Fibroblast of skin of scalp (primary cell): ENCODE measurements around the gene PCSK7. TPM values are rescaled to one million over a fixed set of nuclear protein-coding genes. Genes with fewer than 3 reads are reported as not detected.
"Not testable (repeated sequence)": the region's sequence is repeated elsewhere in the genome, so short reads cannot be mapped to it uniquely, and the experiment has no call there.

Experiments
- DNase-seq: peaks from one replicate; pipeline ENCODE4 v3.0.0-alpha.2; 2013
- polyA plus RNA-seq, 2 experiments: library from polyadenylated mRNA; unstranded; fragments of 120-200 nt; gene quantifications; one replicate each; pipeline ENCODE4 v1.2.1, GENCODE V29; 2013; ENCODE audit not compliant: insufficient read length in 2 of 2

Gene PCSK7
- polyA plus RNA-seq (2013, experiment 1 of 2; ENCODE audit: insufficient read length): 58.7 TPM
- 56.2 TPM for polyA plus RNA-seq (2013, experiment 2 of 2; ENCODE audit: insufficient read length)

GRCh38 chr11:117231842-117232091 is at the start of gene PCSK7:
Gene PCSK7, minus strand, starts transcription at chr11:117232073. Its CDS starts 2,229 bp downstream, at chr11:117229844.
- DNase-seq: no peak

GRCh38 chr11:117281159-117281558 is 49.3 kb upstream of the PCSK7 start:
- peak; percentile 98 for DNase-seq

DNA sequence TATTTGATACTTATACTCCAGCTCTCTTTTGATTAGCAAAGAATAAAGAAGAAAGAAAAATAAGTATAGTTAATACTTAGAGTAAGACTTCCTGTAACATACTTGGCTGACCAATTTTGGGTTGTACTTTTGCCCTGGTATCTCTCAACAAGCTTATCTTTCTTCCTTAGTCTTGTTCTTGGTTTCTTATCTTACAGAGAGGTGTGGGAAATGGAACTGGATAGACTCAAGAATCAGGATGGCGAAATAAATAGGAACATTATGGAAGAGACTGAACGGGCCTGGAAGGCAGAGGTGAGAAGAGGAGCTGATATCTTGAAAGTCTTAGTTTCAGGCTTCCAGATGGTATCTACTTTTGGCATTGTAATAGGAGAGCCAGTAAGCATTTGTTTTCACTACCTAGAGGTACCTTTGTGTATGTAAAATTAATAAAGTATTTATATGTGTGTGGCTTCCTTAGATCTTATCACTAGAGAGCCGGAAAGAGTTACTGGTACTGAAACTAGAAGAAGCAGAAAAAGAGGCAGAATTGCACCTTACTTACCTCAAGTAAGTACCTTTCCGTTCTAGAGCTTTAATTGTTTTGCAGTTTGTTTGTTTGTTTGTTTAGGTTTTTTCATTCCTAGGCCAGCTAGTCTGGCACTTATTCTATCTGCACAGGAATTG is 48.0 kb upstream of the PCSK7 start:
- DNase-seq: no peak

- DNase-seq: peak; percentile 27
Observed at GRCh38 chr11:117278347-117278746, 46.5 kb upstream of the PCSK7 start.

- DNase-seq: peak; percentile 94
Observed at GRCh38 chr11:117273550-117274289, 41.8 kb upstream of the PCSK7 start.

GRCh38 chr11:117272175-117272574 is 40.3 kb upstream of the PCSK7 start:
- not testable (repeated sequence) for DNase-seq

- no peak for DNase-seq
Observed at GRCh38 chr11:117271208-117271607, 39.3 kb upstream of the PCSK7 start.

GRCh38 chr11:117269856-117270255 is 38.0 kb upstream of the PCSK7 start:
- no peak for DNase-seq

GRCh38 chr11:117265745-117266144 is 33.9 kb upstream of the PCSK7 start:
- no peak for DNase-seq

DNA sequence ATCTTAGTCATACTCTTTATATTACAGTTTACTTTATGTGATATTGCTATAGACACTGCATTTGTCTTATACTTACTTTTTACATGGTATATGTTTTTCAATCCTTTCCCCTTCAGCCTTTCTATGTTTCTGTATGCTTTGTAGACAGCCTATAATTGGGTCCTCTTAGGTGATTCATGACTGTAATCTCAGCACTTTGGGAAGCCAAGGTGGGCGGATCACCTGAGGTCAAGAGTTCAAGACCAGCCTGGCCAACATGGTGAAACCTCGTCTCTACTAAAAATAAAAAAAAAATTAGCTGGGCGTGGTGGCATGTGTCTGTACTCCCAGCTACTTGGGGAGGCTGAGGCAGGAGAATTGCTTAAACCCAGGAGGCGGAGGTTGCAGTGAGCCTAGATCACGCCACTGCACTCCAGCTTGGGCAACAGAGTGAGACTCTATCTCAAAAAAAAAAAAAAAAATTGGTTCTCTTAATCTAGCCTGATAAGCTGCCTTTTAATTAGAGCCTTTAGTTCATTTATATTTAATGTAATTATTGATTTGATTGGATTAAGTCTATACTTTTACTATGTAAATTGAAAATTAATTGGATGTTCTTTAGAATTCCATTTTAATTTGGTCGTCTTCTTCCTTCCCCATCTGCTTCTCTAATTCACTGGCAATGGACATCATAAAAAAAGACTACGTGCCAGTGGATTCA is 32.9 kb upstream of the PCSK7 start:
- DNase-seq: not testable (repeated sequence)

GRCh38 chr11:117259417-117259816 is 27.5 kb upstream of the PCSK7 start:
- peak; percentile 86 for DNase-seq

- no peak for DNase-seq
Observed at GRCh38 chr11:117258576-117258975, 26.7 kb upstream of the PCSK7 start.

DNA sequence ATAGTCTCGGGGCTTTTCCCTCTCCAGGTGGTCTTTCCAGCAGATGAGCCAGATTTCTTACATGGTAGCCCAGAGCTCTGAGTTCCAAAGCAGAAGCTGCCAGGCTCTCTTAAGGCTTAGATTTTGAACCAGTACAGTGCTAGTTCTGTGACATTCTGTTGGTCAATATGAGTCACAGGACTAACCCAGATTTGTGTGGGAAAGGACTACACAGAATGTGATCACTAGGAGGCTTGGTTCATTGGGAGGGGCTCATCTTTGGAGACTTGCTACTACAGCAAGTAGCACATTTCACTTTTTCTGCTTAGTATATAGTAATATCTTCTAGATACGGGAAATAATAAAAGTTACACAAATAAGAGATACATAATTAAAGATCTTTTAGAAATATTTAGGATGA is 24.7 kb upstream of the PCSK7 start:
- DNase-seq: peak; percentile 65

- no peak for DNase-seq
Observed at GRCh38 chr11:117255966-117256365, 24.1 kb upstream of the PCSK7 start.

- DNase-seq: peak; percentile 25
Observed at GRCh38 chr11:117251506-117251905, 19.6 kb upstream of the PCSK7 start.

DNA sequence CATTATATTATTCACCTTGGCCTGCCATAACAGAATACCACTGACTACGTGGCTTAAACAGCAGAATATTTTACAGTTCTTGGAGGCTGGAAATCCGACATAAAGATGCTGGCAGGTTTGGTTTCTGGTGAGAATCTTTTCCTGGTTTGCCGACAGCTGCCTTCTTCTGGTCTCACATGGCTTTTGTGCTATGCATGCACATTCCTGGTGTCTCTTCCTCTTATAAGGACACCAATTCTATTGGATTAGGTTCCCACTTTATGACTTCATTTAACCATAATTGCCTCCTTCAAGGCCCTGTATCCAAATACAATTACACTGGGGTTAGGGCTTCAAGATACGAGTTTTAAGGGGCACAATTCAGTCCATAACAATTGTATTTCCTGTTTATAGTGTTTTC is 17.7 kb upstream of the PCSK7 start:
- DNase-seq: no peak

DNA sequence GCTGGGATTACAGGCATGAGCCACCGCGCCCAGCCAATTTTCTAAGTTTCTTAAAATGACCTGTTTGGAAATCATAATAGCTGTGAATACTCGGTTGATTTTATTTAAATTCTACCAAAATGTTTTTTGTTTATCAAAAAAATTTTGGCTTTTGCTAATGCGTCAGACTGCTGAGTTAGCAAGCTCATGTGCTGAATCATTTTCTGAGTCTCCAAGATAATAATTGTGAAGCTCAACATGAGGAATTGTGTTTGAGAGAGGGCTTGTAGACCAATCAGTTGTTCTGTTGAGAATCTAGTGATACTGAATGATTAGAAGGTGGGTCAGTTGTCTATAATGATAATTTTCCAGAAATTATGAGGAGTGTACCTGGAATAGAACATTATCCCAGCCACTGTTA is 16.5 kb upstream of the PCSK7 start:
- DNase-seq: no peak

- DNase-seq: peak; percentile 90
Observed at GRCh38 chr11:117239295-117239694, 7.4 kb upstream of the PCSK7 start.

- DNase-seq: no peak
Observed at GRCh38 chr11:117238221-117238620, 6.3 kb upstream of the PCSK7 start.

DNA sequence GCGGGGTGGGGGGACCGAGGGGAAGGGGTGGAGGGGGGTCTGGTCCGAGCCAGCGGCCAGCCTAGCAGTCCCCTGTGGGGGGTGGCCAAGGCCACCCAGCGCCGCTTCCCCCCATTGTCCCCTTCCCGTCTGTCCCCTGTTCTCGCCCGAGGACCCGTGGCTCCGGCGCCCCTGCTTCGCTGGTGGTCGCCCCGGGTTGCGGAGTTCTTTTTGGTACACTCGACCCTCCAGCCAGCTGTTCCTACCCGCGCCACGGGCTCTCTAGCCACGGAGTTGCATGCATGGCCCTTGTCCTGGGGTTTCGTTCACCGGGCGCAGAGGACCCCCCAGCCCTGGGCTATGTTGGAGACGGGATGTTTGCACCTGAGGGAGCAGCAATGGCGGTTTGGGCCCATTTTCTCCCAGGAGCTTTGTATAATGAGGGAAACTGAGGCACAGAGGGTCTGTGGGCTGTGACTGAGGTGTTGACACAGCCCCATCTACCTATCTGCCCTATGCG is 1.1 kb upstream of the PCSK7 start:
- DNase-seq: no peak

GRCh38 chr11:117232092-117232878 is 412 bp upstream of the PCSK7 start, which contains the start of gene RNF214:
Gene RNF214, plus strand, starts transcription at chr11:117232671. Its CDS starts 1,602 bp downstream, at chr11:117234273.
- peak; percentile 82 for DNase-seq
